ENCODE results near the gene REV3L.
A peak's percentile ranks its signal among the peaks of the same experiment; 100 is the strongest.
"Not testable (repeated sequence)": the region's sequence is repeated elsewhere in the genome, so short reads cannot be mapped to it uniquely, and the experiment has no call there.

The REV3L gene

GRCh38 chr6:111482959-111483735 is at the start of gene REV3L:
Gene REV3L (minus strand): TSS chr6:111483218. CDS start chr6:111482888, 330 bp downstream.
- DNase-seq = peak; percentile 97

GRCh38 chr6:111531185-111531584 is 48.2 kb upstream of the REV3L start:
- DNase-seq = no peak

- DNase-seq = no peak
These were observed 47.6 kb upstream of the REV3L start for GRCh38 chr6:111530667-111531066.

- no peak for DNase-seq
These were observed 47.2 kb upstream of the REV3L start for GRCh38 chr6:111530218-111530617.

- no peak for DNase-seq
These were observed 44.3 kb upstream of the REV3L start for GRCh38 chr6:111527367-111527766.

- no peak for DNase-seq
These were observed 41.7 kb upstream of the REV3L start for GRCh38 chr6:111524735-111525134.

GRCh38 chr6:111524252-111524651 is 41.2 kb upstream of the REV3L start:
- no peak for DNase-seq

- no peak for DNase-seq
These were observed 40.6 kb upstream of the REV3L start for GRCh38 chr6:111523484-111524167.

GRCh38 chr6:111522393-111523020 is 39.5 kb upstream of the REV3L start:
- DNase-seq = no peak

GRCh38 chr6:111521497-111522270 is 38.7 kb upstream of the REV3L start:
- DNase-seq = no peak

GRCh38 chr6:111520524-111520923 is 37.5 kb upstream of the REV3L start:
- DNase-seq = no peak

- DNase-seq = peak; percentile 73
These were observed 34.9 kb upstream of the REV3L start for GRCh38 chr6:111517965-111518364.

GRCh38 chr6:111515259-111515658 is 32.2 kb upstream of the REV3L start:
- no peak for DNase-seq

- not testable (repeated sequence) for DNase-seq
These were observed 31.5 kb upstream of the REV3L start for GRCh38 chr6:111514531-111514930.

- not testable (repeated sequence) for DNase-seq
These were observed 24.2 kb upstream of the REV3L start for GRCh38 chr6:111507219-111507618.

- DNase-seq = not testable (repeated sequence)
These were observed 22.5 kb upstream of the REV3L start for GRCh38 chr6:111505498-111505897.

GRCh38 chr6:111503660-111504059 is 20.6 kb upstream of the REV3L start:
- no peak for DNase-seq

GRCh38 chr6:111503194-111503593 is 20.2 kb upstream of the REV3L start:
- peak; percentile 88 for DNase-seq

- no peak for DNase-seq
These were observed 19.1 kb upstream of the REV3L start for GRCh38 chr6:111502154-111502553.

- DNase-seq = no peak
These were observed 16.3 kb upstream of the REV3L start for GRCh38 chr6:111499269-111499793.

- DNase-seq = no peak
These were observed 12.1 kb upstream of the REV3L start for GRCh38 chr6:111494951-111495635.

GRCh38 chr6:111492499-111492898 is 9.5 kb upstream of the REV3L start:
- DNase-seq = no peak

Measured in islet precursor cell (in vitro differentiated cells).